NK-92 treated with Interleukin-12 subunit alpha and Interleukin-12 subunit beta, amount 100 ng/mL, for 24 hours (cell line): ENCODE results near the gene KBTBD12.

Source experiments
- DNase-seq: peaks from one replicate; lab custom pipeline; 2025; lab: John Stamatoyannopoulos, UW

KBTBD12 gene

GRCh38 chr3:127985655-127986225 is 70.7 kb downstream of the KBTBD12 start:
- no peak for DNase-seq

DNA sequence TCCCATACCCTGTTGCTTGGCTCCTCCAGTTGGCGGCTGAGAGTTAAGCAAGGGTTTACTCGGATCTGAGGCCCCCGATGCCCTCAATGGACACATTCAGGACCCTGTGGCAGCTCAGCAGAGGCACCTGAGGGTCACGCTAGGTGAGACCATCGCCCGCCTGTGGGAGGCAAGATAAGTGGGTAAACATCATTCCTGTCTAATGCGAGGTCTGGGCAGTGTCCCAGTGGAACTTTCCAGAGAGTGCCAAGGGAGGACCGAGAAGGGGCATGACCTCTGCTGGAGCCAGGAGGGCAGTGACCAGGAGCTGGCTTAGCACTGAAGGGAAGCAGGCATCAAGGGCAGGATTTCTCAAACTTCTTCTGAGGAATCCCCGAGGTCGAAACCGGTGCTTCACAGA is 71.8 kb downstream of the KBTBD12 start:
- no peak for DNase-seq

GRCh38 chr3:127987309-127987995 is 72.4 kb downstream of the KBTBD12 start:
- DNase-seq, result no peak

- DNase-seq, result no peak
Measured at GRCh38 chr3:127988770-127989557, 73.9 kb downstream of the KBTBD12 start.

GRCh38 chr3:127990051-127990450 is 75.0 kb downstream of the KBTBD12 start:
- no peak for DNase-seq

GRCh38 chr3:127990461-127990860 is 75.4 kb downstream of the KBTBD12 start:
- DNase-seq, result no peak

DNA sequence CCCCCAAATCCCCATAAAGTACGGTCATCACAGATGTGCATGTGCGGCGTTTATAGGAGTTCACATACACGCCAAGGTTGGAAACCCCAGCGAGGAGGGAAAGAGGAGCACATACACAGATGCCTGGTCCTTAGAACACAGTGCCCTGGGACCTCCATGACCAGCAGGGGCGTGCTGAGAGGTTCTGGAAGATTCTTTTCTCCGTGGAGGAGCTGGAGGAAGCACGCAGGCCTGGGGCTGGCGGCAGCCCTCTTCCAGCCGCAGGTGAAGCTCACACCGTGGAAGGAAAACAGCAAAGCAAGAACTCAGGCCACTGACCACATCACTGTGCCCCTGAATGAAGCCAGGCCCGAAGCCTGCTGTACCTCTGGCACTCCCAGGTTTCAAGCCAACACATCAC is 76.2 kb downstream of the KBTBD12 start:
- DNase-seq, result no peak

- DNase-seq, result no peak
Measured at GRCh38 chr3:127991681-127992080, 76.6 kb downstream of the KBTBD12 start.

- no peak for DNase-seq
Measured at GRCh38 chr3:127992127-127992526, 77.1 kb downstream of the KBTBD12 start.

GRCh38 chr3:127994011-127994410 is 79.0 kb downstream of the KBTBD12 start:
- no peak for DNase-seq

GRCh38 chr3:127997016-127997415 is 82.0 kb downstream of the KBTBD12 start:
- DNase-seq, result no peak

- no peak for DNase-seq
Measured at GRCh38 chr3:127997961-127998360, 82.9 kb downstream of the KBTBD12 start.

GRCh38 chr3:127998596-127998995 is 83.6 kb downstream of the KBTBD12 start:
- no peak for DNase-seq

GRCh38 chr3:127999509-128000106 is 84.6 kb downstream of the KBTBD12 start:
- no peak for DNase-seq

- no peak for DNase-seq
Measured at GRCh38 chr3:128001576-128001975, 86.5 kb downstream of the KBTBD12 start.

DNA sequence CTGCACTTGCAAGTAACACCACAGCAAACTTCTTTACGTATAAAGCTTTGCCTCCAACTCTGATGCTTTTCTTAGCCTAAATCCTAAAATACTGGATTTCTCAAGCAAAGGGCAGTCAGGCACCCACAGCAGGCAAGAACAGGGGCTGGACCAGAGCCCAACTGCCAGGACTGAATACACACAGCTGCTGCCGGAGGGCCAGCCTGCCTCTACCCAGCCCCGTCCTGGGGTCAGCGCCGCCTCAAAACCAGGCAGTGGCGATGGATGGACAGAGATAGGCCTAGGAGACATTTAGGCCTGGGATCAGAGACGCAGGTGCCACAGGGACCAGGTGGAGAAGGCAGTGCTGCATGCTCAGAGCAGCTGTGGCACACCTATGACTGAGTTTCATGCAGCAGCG is 89.6 kb downstream of the KBTBD12 start:
- DNase-seq, result no peak

- DNase-seq, result no peak
Measured at GRCh38 chr3:128006061-128007032, 91.3 kb downstream of the KBTBD12 start.

- DNase-seq, result no peak
Measured at GRCh38 chr3:128007033-128007424, 92.0 kb downstream of the KBTBD12 start.

DNA sequence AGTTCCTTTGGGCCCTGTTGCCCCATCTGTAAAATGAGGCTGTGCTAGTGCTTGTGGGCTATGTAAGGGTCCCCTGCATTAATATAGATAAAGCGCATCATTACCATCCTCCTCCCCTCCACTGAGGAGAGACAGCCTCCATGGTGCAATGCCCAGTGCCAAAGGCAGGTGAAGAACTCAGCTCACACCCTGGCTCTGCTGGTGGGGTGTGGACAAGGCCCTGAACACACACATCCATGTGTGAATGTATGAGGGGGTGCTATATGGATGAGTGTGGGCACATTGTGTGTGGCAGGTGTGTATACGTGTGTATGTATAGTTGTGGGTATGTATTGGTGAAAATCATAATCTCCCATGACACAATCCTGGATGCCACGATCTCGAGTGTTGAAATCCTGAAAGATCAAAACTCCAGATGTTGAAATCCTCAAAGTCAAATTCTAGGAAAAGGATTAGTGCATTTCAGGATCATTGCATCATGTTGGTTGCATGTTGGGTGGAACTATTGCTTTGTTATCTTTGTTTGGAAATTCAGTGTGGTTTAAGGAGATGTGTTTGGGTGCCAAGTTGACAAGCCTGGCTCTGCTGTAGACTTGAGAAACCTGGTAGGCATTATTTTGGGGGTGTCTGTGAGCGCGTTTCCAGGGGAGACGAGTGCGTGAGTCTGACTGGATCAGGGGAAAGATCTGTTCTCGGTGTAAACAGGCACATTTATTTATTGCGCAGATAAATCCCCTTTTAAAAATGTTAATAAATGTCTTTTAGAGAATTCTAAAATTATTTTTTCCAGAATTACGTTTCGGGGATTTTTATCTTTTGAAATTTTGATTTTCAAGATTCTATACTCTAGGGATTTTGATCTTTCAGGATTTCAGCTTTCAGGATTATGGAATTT is 95.2 kb downstream of the KBTBD12 start:
- no peak for DNase-seq

- no peak for DNase-seq
Measured at GRCh38 chr3:128011140-128011539, 96.1 kb downstream of the KBTBD12 start.

DNA sequence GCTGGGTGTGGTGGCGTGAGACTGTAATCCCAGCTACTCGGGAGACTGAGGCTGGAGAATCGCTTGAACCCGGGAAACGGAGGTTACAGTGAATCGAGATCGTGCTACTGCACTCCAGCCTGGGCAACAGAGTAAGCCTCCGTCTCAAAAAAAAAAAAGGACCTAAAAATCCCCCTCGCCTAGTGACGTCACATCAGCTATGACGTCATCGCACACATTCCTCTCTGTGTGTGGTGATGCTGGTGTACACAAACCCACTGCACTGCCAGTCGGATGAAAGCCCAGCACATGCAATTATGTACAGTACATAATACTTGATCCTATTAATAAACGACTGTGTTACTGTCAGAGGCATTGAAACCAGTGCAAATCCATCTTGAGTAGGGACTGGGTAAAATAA is 97.0 kb downstream of the KBTBD12 start:
- no peak for DNase-seq
